Measurements from ENCODE around the gene CALML6. TPM values are rescaled to one million over a fixed set of nuclear protein-coding genes. Genes with fewer than 3 reads are reported as not detected.

CALML6 gene
- total and polyA plus RNA-seq, 2 experiments from 2014 or later, result 0.87 TPM; not detected in 1

DNA sequence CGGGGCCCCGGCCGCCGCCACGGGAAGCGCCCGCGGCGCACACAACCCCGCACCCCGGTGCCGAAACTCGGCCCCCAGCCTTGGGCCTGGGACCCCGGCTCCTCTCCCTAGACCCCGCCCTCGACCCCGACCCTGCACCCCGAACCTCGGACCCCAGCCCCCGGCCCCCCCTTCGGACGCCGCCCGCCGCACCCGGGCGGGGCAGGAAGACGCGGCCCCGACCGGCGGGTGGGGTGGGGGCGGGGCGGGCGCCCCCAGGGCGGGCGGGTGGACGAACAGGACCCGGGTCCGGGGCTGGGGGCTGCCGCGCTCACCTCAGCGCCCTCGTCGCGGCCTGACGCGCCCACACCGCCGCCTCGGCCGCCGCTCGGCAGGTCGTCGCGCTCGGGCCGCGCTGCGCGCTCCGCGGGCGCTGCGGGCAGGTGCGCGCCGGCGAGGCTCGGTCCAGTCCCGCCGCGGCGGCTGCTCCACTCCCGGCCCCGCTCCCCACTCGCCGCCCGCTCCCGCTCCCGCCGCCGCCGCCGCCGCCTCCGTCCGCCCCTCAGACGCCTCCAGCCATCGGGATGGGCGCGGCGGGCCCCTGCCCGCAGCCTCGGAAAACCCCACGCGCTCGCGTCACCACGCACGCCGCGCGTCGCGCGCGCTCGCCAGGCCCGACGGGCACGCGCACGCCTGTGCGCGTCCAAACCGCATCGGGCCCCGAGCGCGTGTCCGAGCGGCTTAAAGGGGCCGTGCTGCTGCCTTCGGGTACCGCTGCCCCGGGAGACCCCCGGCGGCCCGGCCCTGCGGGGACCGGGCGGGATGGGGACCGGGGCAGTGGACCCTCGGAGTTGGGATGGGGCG is 24.3 kb upstream of the CALML6 start, which contains the start of gene GNB1:
Gene GNB1, minus strand, starts transcription at position 582 of the 843 bp plus-strand sequence. CDS start 65,634 bp downstream, outside the sequence.
- no peak within 1 kb of the TSS for H3K27ac Mint-ChIP-seq
- Histone ChIP-seq H3K27me3 (ENCODE audit: insufficient read depth) (no peaks in the 10 kb centered on the region), H3K4me3 (peak within 1 kb of the TSS; percentile 70), H3K4me2 (peak within 1 kb of the TSS; percentile 86), H3K27ac (ENCODE audit: low read depth) (peak within 1 kb of the TSS; percentile 90), H3K4me1 (ENCODE audit: insufficient read depth) (peaks cover 34% of the 10 kb centered on the region), H3K9me2 (ENCODE audit: insufficient read depth) (no peaks in the 10 kb centered on the region), H3K36me3 (ENCODE audit: insufficient read depth) (no peaks in the 10 kb centered on the region), H3F3A (replicated peaks; ENCODE audit: low read depth) (peaks cover 15% of the 10 kb centered on the region), H4K20me1 (replicated peaks; ENCODE audit: insufficient read depth) (peaks cover 36% of the 10 kb centered on the region), H3K79me2 (replicated peaks; ENCODE audit: insufficient read depth) (peaks cover 54% of the 10 kb centered on the region), H2AFZ (no peak within 1 kb of the TSS)
- peak; percentile 55 for ATAC-seq
- H3K36me3 Mint-ChIP-seq (ENCODE audit: low read depth), result peaks cover 14% of the 10 kb centered on the region
- TF ChIP-seq ZNF331 (CRISPR knock-in tag; IDR thresholded peaks at IDR 0.05; ENCODE audit: low read depth), result no peak
- TF ChIP-seq JUNB (IDR thresholded peaks at IDR 0.05; ENCODE audit: unreplicated experiment), result no peak
- TF ChIP-seq REST (IDR thresholded peaks at IDR 0.05; ENCODE audit: unreplicated experiment), result peak; percentile 13
- peak; percentile 37; the same call in 1 of the 2 replicates for TF ChIP-seq POLR2AphosphoS5 (IDR thresholded peaks at IDR 0.05; ENCODE audit: low read depth)
- TF ChIP-seq EZH2 (IDR thresholded peaks at IDR 0.05; ENCODE audit: low read depth, unreplicated experiment), result no peak
- no peak for TF ChIP-seq CTCF (conservative IDR thresholded peaks at IDR 0.05; ENCODE audit: low read depth in 2 of 2)
- TF ChIP-seq CREB1 (CRISPR knock-in tag; IDR thresholded peaks at IDR 0.05; ENCODE audit: low read depth), result peak; percentile 93
- peaks cover 11% of the 10 kb centered on the region for H3K27me3 Mint-ChIP-seq (ENCODE audit: insufficient read depth, low read depth, poor library complexity)
- H3K4me3 Mint-ChIP-seq, result peak within 1 kb of the TSS; percentile 83
- DNase-seq (ENCODE audit: low spot score), result peak; percentile 87
- no peaks in the 10 kb centered on the region; the same call in 2 of the 3 replicates for H3K9me3 Mint-ChIP-seq
- H3K4me1 Mint-ChIP-seq, result peaks cover 47% of the 10 kb centered on the region

Data from GM23338 (cell line).